Ectodermal cell (in vitro differentiated cells): ENCODE measurements around the gene AMIGO3.

ENCODE experiments used
- H3K27ac ChIP-seq: 2 replicates; pipeline ENCODE4 v1.7.0; 2013; ENCODE audit warnings: mild to moderate bottlenecking, low read depth, low read length; ENCODE audit not compliant: insufficient read depth, poor library complexity, severe bottlenecking
- H3K27me3 ChIP-seq: 2 replicates; pipeline ENCODE4 v1.7.0; 2013; ENCODE audit warnings: mild to moderate bottlenecking, low read length; ENCODE audit not compliant: insufficient read depth, control insufficient read depth, poor library complexity, severe bottlenecking
- H3K36me3 ChIP-seq: one replicate; pipeline ENCODE4 v1.7.0; 2013; ENCODE audit warnings: low read length; ENCODE audit not compliant: control insufficient read depth, insufficient read depth
- H3K4me1 ChIP-seq: one replicate; pipeline ENCODE4 v1.7.0; 2013; ENCODE audit warnings: low read length; ENCODE audit not compliant: control insufficient read depth, insufficient read depth
- H3K4me3 ChIP-seq: 2 replicates; pipeline ENCODE4 v1.7.0; 2013; ENCODE audit warnings: low read depth, low read length, control low read depth; ENCODE audit not compliant: insufficient read depth
- H3K9me3 ChIP-seq: 2 replicates; pipeline ENCODE4 v1.7.0; 2013; ENCODE audit warnings: mild to moderate bottlenecking, low read length, moderate library complexity; ENCODE audit not compliant: control insufficient read depth
- WGBS, 2 experiments: methylation state at CpG; one replicate each; pipeline ENCODE4 v1.1.7; 2013; ENCODE audit warnings: missing lambda C conversion rate in 2 of 2; 5-methylcytosine and 5-hydroxymethylcytosine counted together

AMIGO3 gene

DNA sequence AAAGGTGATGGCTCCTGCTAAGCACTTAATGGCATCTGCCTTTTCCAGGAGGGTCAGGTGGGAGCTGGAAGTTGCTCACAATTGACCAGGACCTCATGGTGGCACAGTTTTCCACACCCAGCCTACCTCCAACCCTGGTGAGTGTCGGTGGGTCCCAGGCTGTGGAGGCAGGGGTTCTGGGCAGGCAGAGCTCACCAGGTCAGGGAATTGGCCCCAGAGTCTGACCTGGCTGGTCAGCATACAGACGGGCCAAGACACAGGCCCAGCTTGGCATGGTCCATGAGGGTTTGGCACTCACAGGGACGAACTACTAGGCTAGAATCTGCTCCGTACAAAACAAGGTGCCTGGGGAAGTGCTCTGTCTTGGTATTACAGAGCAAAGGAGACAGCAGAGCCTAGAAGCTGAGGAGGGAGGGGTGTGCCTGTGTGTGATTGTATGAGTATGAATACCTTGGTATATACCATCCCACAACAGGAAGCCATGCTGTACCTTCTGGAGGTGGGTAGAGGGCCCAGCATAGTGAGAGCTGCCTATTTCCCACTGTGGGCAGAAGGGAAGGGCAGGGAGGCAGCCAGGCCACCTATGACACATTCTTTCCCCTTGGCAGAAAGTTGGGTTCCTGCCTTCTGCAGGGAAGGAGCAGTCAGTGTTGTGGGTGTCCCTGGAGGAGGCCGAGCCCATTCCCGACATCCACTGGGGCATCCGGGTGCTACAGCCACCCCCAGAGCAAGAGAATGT, 38.8 kb downstream of the AMIGO3 start:
- H3K27ac ChIP-seq, result no peak overlapping the region
- H3K36me3 ChIP-seq, result peaks cover 44% of the 10 kb centered on the region
- 94 to 95% methylated on average over 7 of the region's 7 CpGs for WGBS, 2 experiments
- H3K9me3 ChIP-seq, result no peaks in the 10 kb centered on the region
- H3K27me3 ChIP-seq, result no peaks in the 10 kb centered on the region
- no peaks in the 10 kb centered on the region for H3K4me1 ChIP-seq
- no peak overlapping the region for H3K4me3 ChIP-seq

DNA sequence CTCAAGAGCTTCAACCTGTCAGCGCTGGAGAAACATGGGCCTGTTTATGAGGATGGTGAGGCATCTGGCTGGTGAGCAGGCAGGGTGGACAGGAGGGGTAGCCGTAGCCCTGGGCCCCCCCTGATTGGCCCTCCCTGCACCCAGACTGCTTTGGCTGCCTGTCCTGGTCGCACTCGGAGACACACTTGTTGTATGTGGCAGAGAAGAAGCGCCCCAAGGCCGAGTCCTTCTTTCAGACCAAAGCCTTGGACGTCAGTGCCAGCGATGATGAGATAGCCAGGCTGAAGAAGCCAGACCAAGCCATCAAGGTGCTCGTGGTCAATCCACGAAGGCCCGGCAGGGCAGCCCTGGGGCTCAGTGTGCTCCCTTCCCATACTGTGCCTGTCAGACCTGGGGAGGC, 43.6 kb downstream of the AMIGO3 start:
- peaks cover 31% of the 10 kb centered on the region for H3K36me3 ChIP-seq
- WGBS, 2 experiments, result 94 to 95% methylated on average over 11 of the region's 11 CpGs
- no peaks in the 10 kb centered on the region for H3K9me3 ChIP-seq
- peaks cover 12% of the 10 kb centered on the region for H3K4me1 ChIP-seq
- no peak overlapping the region for H3K27ac ChIP-seq
- no peaks in the 10 kb centered on the region for H3K27me3 ChIP-seq
- H3K4me3 ChIP-seq, result no peak overlapping the region

DNA sequence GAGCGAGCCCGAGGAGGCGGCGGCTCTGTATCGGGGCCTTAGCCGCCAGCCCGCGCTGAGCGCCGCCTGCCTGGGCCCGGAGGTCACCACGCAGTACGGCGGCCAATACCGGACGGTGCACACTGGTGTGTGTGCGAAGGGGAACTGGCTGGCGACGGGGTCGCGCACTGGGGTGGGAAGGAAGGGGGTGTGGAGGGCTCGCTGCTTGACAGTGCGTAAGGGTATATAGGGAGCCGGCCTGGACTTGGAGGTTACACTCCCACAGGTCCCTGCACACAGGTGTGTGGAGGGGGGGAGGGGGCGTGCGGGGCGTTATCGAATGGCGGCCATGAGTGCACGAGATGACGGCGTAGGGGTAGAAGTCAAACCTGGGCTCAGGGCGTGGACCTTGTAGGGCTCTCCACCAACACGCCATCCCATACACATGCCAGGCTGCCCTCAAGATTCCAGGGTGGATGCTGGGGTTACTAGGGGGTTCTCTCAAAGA, 44.9 kb downstream of the AMIGO3 start:
- peaks cover 26% of the 10 kb centered on the region for H3K36me3 ChIP-seq
- peaks cover 12% of the 10 kb centered on the region for H3K4me1 ChIP-seq
- H3K27me3 ChIP-seq, result no peaks in the 10 kb centered on the region
- WGBS, 2 experiments, result 4 to 5% methylated on average over 34 of the region's 34 CpGs
- H3K9me3 ChIP-seq, result no peaks in the 10 kb centered on the region
- peak overlapping the region; percentile 81 for H3K4me3 ChIP-seq
- H3K27ac ChIP-seq, result no peak overlapping the region

DNA sequence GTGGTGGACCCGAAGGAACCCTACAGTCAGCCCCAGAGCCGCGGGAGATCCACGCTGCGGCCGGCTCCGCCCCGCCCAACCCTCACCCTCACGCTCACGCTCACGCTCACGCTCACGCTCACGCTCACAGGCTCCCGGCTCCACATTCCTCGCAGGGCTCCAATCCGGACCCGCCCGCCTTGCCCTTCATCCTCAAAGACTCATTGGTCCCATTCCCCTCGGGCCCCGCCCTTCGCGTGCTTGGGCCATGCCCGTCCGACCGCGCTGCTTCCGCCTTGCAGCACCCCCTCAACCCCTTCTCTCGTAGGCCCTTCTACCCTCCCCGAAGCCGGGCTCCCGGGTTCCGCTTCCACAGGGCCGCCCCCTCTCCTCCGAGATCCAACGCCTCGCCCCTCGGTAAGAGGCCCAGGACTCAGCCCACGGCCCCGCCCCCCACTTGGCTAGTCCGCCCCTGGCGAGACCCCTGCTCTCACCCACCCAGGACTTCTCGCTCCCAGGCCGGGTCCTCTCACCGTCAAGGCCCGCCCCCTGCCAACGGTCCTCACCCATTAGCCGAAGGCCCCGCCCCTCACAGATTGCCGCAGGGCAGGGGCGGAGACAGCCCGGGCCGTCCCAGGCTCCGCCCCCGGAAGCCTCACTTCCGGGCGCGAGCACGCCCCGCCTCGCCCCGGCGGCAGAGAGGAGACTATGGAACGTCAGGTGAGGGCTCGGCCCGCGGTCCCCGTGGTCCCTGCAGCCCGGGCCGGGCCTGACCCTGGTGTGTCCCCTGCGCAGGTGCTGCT, 45.6 kb downstream of the AMIGO3 start, which contains the start of gene APEH:
APEH (plus strand) TSS at position 637 of the 782 bp plus-strand sequence; CDS start at position 688, 51 bp downstream.
- Histone ChIP-seq H3K4me3 (peak within 1 kb of the TSS; percentile 81), H3K4me1 (peaks cover 12% of the 10 kb centered on the region), H3K27ac (peak within 1 kb of the TSS; percentile 85), H3K9me3 (no peaks in the 10 kb centered on the region), H3K36me3 (peaks cover 20% of the 10 kb centered on the region), H3K27me3 (no peaks in the 10 kb centered on the region)
- 0% methylated on average over 70 of the region's 71 CpGs for WGBS, 2 experiments

DNA sequence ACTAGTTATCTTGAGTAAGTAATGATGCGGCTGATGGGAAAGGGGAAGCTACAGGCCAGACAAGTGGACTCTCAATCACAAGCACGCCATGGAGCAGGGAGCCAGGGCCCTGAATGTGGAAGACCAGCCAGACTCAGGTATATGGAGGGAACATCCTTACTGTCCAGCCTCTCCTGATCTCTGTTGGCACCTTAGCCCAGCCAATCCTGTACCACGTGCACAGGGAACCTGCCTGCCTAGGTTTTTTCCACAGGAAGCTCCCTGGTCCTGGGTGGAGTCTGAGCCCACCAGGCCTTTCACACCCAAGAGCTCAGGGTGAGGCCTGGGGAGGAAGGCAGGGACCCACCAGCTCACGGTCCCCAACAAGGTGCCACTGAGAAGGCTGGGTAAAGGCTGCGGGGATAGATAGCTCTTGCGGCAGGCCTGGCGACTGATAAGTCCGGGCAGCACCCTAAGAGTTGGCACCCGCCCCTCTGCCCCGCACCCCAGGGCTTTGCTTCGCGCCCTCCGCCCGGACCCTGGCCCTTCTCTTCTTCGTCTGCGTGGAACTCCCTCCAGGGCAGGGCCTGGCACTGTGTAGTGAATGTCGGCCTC, 46.3 kb downstream of the AMIGO3 start:
- Histone ChIP-seq H3K27ac (peak overlapping the region; percentile 85), H3K9me3 (no peaks in the 10 kb centered on the region), H3K4me1 (peaks cover 12% of the 10 kb centered on the region), H3K27me3 (no peaks in the 10 kb centered on the region), H3K36me3 (peaks cover 13% of the 10 kb centered on the region), H3K4me3 (peak overlapping the region; percentile 81)
- WGBS, 2 experiments, result 19 to 22% methylated on average over 17 of the region's 17 CpGs

DNA sequence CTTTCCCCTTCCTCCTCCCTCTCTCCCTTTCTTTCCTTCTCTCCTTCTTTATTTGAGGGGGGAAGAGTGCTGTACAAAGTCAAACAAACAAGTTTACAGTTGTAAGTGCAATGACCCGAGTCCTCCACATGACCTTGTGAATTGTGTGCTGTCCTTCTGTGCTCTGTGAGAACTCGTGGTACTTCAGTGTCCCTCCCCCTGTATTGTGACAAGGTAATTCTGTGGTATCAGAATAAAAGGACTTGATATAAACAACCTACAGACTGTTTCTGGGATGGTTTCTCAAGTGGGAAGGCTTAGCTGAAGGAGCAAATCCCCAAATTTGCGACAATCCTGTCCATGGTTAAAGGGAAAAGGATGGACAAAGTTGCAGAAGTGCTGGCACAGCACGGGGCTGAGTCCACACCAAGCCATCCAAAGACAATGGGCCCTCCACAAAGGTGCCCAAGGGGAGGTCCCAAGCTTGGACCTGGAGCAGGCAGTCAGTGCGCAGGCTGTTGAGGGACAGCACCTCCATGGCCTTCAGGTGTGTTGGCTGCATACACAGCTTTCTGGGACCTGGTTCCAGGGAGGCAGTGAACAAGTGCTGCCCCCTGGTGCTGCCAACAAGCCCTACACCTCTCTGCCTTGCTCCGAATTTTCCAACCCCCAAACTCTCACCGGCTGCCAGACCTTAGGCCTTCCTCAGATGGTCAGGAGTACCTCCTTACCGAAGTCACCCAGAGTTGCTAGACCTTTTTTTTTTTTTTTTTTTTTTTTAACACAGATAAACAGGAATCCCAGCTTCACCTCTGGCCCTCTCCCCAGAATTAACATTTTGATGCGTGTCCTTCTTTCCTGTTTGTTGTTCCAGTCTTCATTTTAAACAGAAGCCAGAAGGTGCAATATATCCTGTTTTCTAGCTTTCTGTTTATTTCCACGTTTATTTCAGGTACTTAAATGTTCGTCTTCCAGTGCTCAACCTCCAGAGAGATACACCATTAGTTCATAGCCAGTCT, 47.9 kb downstream of the AMIGO3 start:
- WGBS, 2 experiments, result 59 to 61% methylated on average over 11 of the region's 11 CpGs

DNA sequence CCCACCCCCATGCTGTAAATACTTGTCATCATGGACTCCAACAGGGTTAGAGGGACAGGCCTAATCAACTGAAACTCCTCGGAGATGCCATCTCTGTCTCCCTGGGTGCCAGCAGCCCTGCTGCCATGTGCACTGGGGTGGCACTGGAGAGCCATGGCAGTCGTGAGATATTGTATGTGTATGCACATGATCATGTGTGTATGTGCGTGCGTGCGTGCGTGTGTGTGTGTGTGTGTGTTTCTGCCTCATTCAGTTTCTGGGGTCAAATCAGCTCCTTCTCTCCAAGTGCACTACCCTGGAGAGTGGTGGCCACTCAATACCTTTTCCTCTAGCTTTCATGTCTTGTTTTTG, 48.6 kb downstream of the AMIGO3 start:
- 62 to 67% methylated on average over 6 of the region's 6 CpGs for WGBS, 2 experiments
- Histone ChIP-seq H3K27me3 (no peaks in the 10 kb centered on the region), H3K4me3 (no peak overlapping the region), H3K9me3 (no peaks in the 10 kb centered on the region), H3K36me3 (peaks cover 2% of the 10 kb centered on the region), H3K27ac (no peak overlapping the region), H3K4me1 (peaks cover 18% of the 10 kb centered on the region)

More for the DNA sequence above, 47.9 kb downstream of the AMIGO3 start:
- H3K36me3 ChIP-seq, result peaks cover 7% of the 10 kb centered on the region
- H3K9me3 ChIP-seq, result no peaks in the 10 kb centered on the region
- no peaks in the 10 kb centered on the region for H3K27me3 ChIP-seq
- peak overlapping the region; percentile 8 for H3K27ac ChIP-seq
- peaks cover 18% of the 10 kb centered on the region for H3K4me1 ChIP-seq
- H3K4me3 ChIP-seq, result no peak overlapping the region

DNA sequence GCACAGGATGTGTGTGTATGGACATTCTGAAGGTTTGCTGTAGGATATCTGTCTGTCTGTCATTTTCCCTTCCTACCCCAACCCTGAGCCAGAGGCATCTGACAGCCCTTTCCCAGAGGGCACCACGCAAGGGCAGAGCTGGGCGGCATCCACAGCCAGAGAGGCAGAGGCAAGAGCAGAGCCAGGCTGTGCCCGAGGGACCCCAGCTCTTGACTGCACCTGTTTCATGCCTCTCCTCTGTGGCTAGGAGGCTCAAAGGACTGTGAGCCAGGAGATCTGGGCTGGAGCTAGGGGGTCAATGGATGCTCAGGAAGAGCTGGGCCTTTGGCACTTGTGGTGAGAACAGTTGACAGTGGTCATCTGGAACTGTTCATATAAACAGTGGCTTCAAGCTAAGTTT, 50.1 kb downstream of the AMIGO3 start:
- Histone ChIP-seq H3K9me3 (no peaks in the 10 kb centered on the region), H3K4me3 (no peak overlapping the region), H3K27ac (no peak overlapping the region), H3K4me1 (peaks cover 18% of the 10 kb centered on the region), H3K27me3 (no peaks in the 10 kb centered on the region), H3K36me3 (no peaks in the 10 kb centered on the region)
- 95 to 96% methylated on average over 3 of the region's 3 CpGs for WGBS, 2 experiments

DNA sequence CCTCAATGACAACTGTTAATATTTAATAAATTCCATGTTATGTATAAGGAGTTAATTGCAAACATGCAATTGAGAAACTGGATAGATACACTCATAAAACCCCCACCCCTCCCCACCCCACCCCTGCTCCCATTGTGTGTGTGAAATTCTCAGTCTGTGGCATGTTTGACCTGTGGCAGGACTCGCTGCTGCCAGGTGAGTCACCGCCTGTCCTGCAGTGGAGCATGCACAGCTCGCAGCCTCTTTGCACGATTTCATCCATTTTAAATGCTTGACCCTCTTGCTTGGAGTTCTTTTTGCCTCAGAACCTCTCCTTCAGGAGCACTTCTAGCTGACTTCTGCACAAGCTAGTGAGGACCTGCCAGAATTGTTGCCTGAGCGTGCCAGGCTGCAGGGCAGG, 50.6 kb downstream of the AMIGO3 start:
- Histone ChIP-seq H3K4me1 (peaks cover 22% of the 10 kb centered on the region), H3K36me3 (no peaks in the 10 kb centered on the region), H3K27me3 (no peaks in the 10 kb centered on the region), H3K4me3 (no peak overlapping the region), H3K27ac (no peak overlapping the region), H3K9me3 (no peaks in the 10 kb centered on the region)
- 89 to 90% methylated on average over 5 of the region's 5 CpGs for WGBS, 2 experiments
